HG02938 (cell line): Measurements from ENCODE around the gene RFTN1.

Experiments used
- ATAC-seq: cut with Tn5 transposase; IDR thresholded peaks from one replicate; pipeline ENCODE4 v1.9.1; 2021; ENCODE audit warnings: mild to moderate bottlenecking, moderate library complexity; ENCODE audit not compliant: unreplicated experiment

RFTN1 gene

GRCh38 chr3:16509721-16510619 is 3.5 kb downstream of the RFTN1 start:
- peak; percentile 22 for ATAC-seq

- ATAC-seq = peak; percentile 7
Measured at GRCh38 chr3:16508591-16508995, 4.9 kb downstream of the RFTN1 start.

- ATAC-seq = no peak
Measured at GRCh38 chr3:16508243-16508578, 5.3 kb downstream of the RFTN1 start.

- no peak for ATAC-seq
Measured at GRCh38 chr3:16507578-16508242, 5.8 kb downstream of the RFTN1 start.

- ATAC-seq = no peak
Measured at GRCh38 chr3:16506884-16507577, 6.5 kb downstream of the RFTN1 start.

- ATAC-seq = no peak
Measured at GRCh38 chr3:16506451-16506850, 7.0 kb downstream of the RFTN1 start.

GRCh38 chr3:16504692-16505091 is 8.8 kb downstream of the RFTN1 start:
- ATAC-seq = no peak

GRCh38 chr3:16504242-16504641 is 9.3 kb downstream of the RFTN1 start:
- peak; percentile 83 for ATAC-seq

- ATAC-seq = no peak
Measured at GRCh38 chr3:16503191-16503776, 10.2 kb downstream of the RFTN1 start.

GRCh38 chr3:16502347-16502908 is 11.1 kb downstream of the RFTN1 start:
- ATAC-seq = no peak

GRCh38 chr3:16501376-16501775 is 12.1 kb downstream of the RFTN1 start:
- ATAC-seq = no peak

GRCh38 chr3:16500911-16501310 is 12.6 kb downstream of the RFTN1 start:
- ATAC-seq = no peak

- no peak for ATAC-seq
Measured at GRCh38 chr3:16500093-16500492, 13.4 kb downstream of the RFTN1 start.

GRCh38 chr3:16499351-16499750 is 14.1 kb downstream of the RFTN1 start:
- ATAC-seq = no peak

GRCh38 chr3:16498130-16498890 is 15.2 kb downstream of the RFTN1 start:
- ATAC-seq = no peak

GRCh38 chr3:16496408-16497222 is 16.9 kb downstream of the RFTN1 start:
- ATAC-seq = peak; percentile 53

- peak; percentile 15 for ATAC-seq
Measured at GRCh38 chr3:16496008-16496407, 17.5 kb downstream of the RFTN1 start.

- no peak for ATAC-seq
Measured at GRCh38 chr3:16494814-16495431, 18.6 kb downstream of the RFTN1 start.

- no peak for ATAC-seq
Measured at GRCh38 chr3:16494094-16494493, 19.4 kb downstream of the RFTN1 start.
